Measurements from ENCODE around the gene GGCT. TPM values are rescaled to one million over a fixed set of nuclear protein-coding genes. Genes with fewer than 3 reads are reported as not detected.
"Not testable (repeated sequence)": the region's sequence is repeated elsewhere in the genome, so short reads cannot be mapped to it uniquely, and the experiment has no call there.

Gene GGCT
- total and polyA plus RNA-seq, 4 donors = 16.7 to 64.2 (median 25.9) TPM

DNA sequence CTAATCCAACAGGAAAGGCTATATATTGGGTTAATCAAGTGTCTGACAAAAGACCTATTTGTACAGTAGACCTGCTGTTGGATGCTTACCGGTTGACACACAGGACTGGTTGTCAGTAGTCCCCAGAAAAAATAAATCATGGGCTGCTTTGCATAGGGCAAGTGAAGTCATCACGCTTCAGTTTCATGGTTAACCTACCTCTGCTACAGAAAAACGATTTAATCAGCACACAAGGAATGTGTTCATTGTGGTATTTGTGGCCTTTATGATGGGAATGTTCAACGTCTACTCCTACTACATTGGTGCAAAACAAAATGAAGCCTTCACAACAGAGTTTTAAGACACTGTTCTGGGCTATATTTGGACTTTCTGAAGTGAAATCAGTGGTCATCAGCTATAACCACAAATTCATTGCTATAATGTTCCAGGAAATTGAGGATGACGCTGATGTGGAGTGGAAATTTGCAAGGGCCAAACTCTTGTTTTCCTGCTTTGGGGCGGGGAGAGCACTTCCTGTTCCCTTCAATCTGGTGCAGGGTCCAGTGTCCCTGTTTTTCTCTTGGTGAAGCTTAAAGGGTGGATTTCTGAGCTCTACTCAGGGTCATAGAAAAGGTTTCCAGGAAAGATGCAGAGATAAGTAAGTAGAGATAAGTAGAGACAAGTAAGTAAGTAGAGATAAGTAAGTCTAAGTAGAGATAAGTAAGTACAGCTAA lies 39.3 kb upstream of the GGCT start:
- Histone ChIP-seq H3K36me3 (ENCODE audit: control insufficient read depth in 1 of 2, insufficient read depth in 2 of 2, low read length in 1 of 2) (peaks cover 0 to 2% of the 10 kb centered on the region in 2 donors), H3K4me3 (ENCODE audit: low read length in 2 of 2) (no peak overlapping the region), H3K27me3 (ENCODE audit: control insufficient read depth in 1 of 2, insufficient read depth in 2 of 2, low read length in 1 of 2) (no peaks in the 10 kb centered on the region), H3K9me3 (ENCODE audit: control insufficient read depth, low read length) (no peaks in the 10 kb centered on the region), H3K4me1 (ENCODE audit: control insufficient read depth in 1 of 2, insufficient read depth in 2 of 2, low read length in 2 of 2) (no peaks in the 10 kb centered on the region), H3K27ac (ENCODE audit: low read depth in 1 of 2, low read length in 2 of 2) (no peak overlapping the region)
- intact Hi-C loops (cut with DNase I) = no loop called here
- 69 to 77% methylated on average over 6 of the region's 6 CpGs for WGBS, 2 donors
- DNase-seq = no peak
- ATAC-seq (ENCODE audit: low FRiP score) = no peak

DNA sequence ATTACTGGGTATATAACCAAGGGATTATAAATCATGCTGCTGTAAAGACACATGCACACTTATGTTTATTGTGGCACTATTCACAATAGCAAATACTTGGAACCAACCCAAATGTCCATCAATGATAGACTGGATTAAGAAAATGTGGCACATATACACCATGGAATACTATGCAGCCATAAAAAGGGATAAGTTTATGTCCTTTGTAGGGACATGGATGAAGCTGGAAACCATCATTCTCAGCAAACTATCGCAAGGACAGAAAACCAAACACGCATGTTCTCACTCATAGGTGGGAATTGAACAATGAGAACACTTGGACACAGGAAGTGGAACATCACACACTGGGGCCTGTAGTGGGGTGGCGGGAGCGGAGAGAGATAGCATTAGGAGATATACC lies 38.5 kb upstream of the GGCT start:
- WGBS, 2 donors = 97 to 98% methylated on average over 4 of the region's 4 CpGs
- H3K4me3 ChIP-seq (ENCODE audit: low read length in 2 of 2); intact Hi-C loops (cut with DNase I); H3K9me3 ChIP-seq (ENCODE audit: control insufficient read depth, low read length); ATAC-seq (ENCODE audit: low FRiP score); H3K27me3 ChIP-seq (ENCODE audit: control insufficient read depth in 1 of 2, insufficient read depth in 2 of 2, low read length in 1 of 2); H3K27ac ChIP-seq (ENCODE audit: low read depth in 1 of 2, low read length in 2 of 2); H3K36me3 ChIP-seq (ENCODE audit: control insufficient read depth in 1 of 2, insufficient read depth in 2 of 2, low read length in 1 of 2); DNase-seq; H3K4me1 ChIP-seq (ENCODE audit: control insufficient read depth in 1 of 2, insufficient read depth in 2 of 2, low read length in 2 of 2): not testable (repeated sequence)

DNA sequence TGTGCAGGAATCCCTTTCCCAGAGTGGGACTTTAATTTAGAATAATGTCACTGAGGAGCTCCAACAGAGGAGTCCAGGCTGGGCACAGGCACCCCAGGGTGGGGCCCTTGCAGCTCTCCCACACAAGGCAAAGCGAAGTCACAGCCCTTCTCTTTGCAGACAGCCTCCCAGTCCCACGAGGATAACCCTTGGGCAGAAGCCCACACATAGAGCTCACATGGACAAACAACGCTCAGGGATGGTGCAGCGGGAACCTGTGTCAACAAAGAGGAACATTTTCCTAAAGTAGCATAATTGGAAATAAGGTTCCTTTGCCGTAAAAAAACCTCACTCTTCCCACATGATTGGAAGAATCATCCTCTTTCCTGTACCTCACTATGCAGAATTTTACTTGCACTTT lies 29.3 kb upstream of the GGCT start:
- H3K4me3 ChIP-seq (ENCODE audit: low read length in 2 of 2) = no peak overlapping the region
- no peaks in the 10 kb centered on the region for H3K36me3 ChIP-seq (ENCODE audit: control insufficient read depth in 1 of 2, insufficient read depth in 2 of 2, low read length in 1 of 2)
- ATAC-seq (ENCODE audit: low FRiP score) (no peak), DNase-seq (no peak)
- H3K4me1 ChIP-seq (ENCODE audit: control insufficient read depth in 1 of 2, insufficient read depth in 2 of 2, low read length in 2 of 2) = no peaks in the 10 kb centered on the region
- no peak overlapping the region for H3K27ac ChIP-seq (ENCODE audit: low read depth in 1 of 2, low read length in 2 of 2)
- 77 to 86% methylated on average over 5 of the region's 5 CpGs for WGBS, 2 donors
- H3K9me3 ChIP-seq (ENCODE audit: control insufficient read depth, low read length) = no peaks in the 10 kb centered on the region
- intact Hi-C loops (cut with DNase I) = no loop called here
- H3K27me3 ChIP-seq (ENCODE audit: control insufficient read depth in 1 of 2, insufficient read depth in 2 of 2, low read length in 1 of 2) = no peaks in the 10 kb centered on the region

DNA sequence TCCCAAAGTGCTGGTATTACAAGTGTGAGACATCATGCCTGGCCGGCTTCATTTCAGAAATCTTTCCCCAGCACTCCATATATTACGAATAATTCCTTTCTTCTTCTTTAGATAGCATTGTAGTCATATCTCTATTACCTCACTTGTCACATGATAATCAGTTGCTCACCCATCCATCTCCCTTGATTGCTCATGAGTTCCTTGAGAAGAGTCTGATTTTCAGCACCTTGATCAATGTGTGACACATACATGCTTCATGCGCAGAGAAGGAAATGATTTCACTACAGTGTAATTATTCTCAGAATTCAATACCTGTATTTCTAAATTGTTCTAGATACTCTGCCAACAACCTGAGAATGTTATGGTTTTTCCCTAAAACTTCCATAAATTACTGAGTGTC lies 26.7 kb upstream of the GGCT start:
- Histone ChIP-seq H3K27ac (ENCODE audit: low read depth in 1 of 2, low read length in 2 of 2) (no peak overlapping the region), H3K27me3 (ENCODE audit: control insufficient read depth in 1 of 2, insufficient read depth in 2 of 2, low read length in 1 of 2) (no peaks in the 10 kb centered on the region), H3K36me3 (ENCODE audit: control insufficient read depth in 1 of 2, insufficient read depth in 2 of 2, low read length in 1 of 2) (no peaks in the 10 kb centered on the region), H3K4me1 (ENCODE audit: control insufficient read depth in 1 of 2, insufficient read depth in 2 of 2, low read length in 2 of 2) (no peaks in the 10 kb centered on the region), H3K9me3 (ENCODE audit: control insufficient read depth, low read length) (no peaks in the 10 kb centered on the region), H3K4me3 (ENCODE audit: low read length in 2 of 2) (no peak overlapping the region)
- ATAC-seq (ENCODE audit: low FRiP score) (no peak), DNase-seq (no peak)
- intact Hi-C loops (cut with DNase I) = no loop called here
- WGBS, 2 donors = 96 to 99% methylated on average over 3 of the region's 3 CpGs

DNA sequence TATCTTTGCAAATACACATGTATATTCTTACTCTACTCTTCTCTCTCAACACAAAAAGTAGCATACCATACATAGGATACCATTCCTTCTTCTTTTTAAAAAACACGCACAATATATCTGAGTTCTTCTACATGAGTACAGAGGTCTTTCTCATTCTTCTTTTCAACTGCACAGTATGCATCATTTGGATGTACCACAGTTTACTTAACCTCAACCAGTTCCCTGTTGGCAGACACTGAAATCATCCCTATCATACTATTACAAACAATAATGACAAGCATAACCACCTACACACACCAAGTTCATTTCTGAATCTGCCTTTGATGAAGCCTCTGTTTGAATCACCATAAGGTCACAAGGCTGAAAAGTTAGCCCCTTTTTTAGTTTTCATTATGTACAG lies 25.7 kb upstream of the GGCT start:
- Histone ChIP-seq H3K27ac (ENCODE audit: low read depth in 1 of 2, low read length in 2 of 2) (no peak overlapping the region), H3K36me3 (ENCODE audit: control insufficient read depth in 1 of 2, insufficient read depth in 2 of 2, low read length in 1 of 2) (no peaks in the 10 kb centered on the region), H3K9me3 (ENCODE audit: control insufficient read depth, low read length) (no peaks in the 10 kb centered on the region), H3K4me1 (ENCODE audit: control insufficient read depth in 1 of 2, insufficient read depth in 2 of 2, low read length in 2 of 2) (no peaks in the 10 kb centered on the region), H3K4me3 (ENCODE audit: low read length in 2 of 2) (no peak overlapping the region), H3K27me3 (ENCODE audit: control insufficient read depth in 1 of 2, insufficient read depth in 2 of 2, low read length in 1 of 2) (no peaks in the 10 kb centered on the region)
- no peak for DNase-seq
- WGBS, 2 donors = 98 to 100% methylated on average over 1 of the region's 1 CpG
- intact Hi-C loops (cut with DNase I) = no loop called here
- ATAC-seq (ENCODE audit: low FRiP score) = no peak

DNA sequence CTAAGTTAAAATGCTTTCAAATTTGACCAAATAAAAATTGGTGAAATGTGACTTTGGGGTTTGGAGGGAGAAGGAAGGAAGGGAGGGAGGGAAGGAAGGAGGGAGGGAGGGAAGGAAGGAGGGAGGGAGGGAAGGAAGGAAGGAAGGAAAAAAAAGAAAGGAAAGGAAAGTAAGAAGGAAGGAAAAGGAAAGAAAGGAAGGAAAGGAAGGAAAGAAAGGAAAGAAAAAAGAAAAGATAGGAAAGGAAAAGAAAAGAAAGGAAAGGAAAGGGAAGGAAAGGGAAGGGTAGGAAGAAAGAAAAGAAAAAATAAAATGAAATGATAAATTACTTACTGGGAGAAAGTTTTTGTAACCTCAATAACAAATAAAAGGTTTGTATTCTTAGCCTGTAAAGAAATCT lies 24.1 kb upstream of the GGCT start:
- H3K9me3 ChIP-seq (ENCODE audit: control insufficient read depth, low read length) = no peaks in the 10 kb centered on the region
- H3K36me3 ChIP-seq (ENCODE audit: control insufficient read depth in 1 of 2, insufficient read depth in 2 of 2, low read length in 1 of 2) = no peaks in the 10 kb centered on the region
- H3K4me1 ChIP-seq (ENCODE audit: control insufficient read depth in 1 of 2, insufficient read depth in 2 of 2, low read length in 2 of 2) = no peaks in the 10 kb centered on the region
- no peak overlapping the region for H3K4me3 ChIP-seq (ENCODE audit: low read length in 2 of 2)
- DNase-seq (no peak), ATAC-seq (ENCODE audit: low FRiP score) (no peak)
- intact Hi-C loops (cut with DNase I) = no loop called here
- H3K27ac ChIP-seq (ENCODE audit: low read depth in 1 of 2, low read length in 2 of 2) = no peak overlapping the region
- no peaks in the 10 kb centered on the region for H3K27me3 ChIP-seq (ENCODE audit: control insufficient read depth in 1 of 2, insufficient read depth in 2 of 2, low read length in 1 of 2)

DNA sequence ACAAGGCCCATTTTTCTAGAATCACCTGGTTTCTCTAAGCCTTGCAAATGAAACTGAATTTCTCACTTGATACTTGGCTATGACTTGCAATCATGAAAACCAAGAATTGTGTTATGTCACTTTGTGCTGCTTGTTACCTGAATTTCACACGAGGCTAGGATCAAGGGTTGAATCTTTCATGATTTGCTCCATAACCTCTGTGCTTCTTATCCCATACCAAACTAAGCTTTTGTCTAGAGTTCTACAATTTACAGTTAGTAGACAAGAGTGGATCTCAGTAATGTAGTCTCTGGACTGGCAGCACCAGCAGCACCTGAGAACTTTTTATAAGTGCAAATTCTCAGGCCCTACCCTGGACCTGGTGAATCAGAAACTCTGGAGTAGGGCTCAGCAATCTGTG lies 22.7 kb upstream of the GGCT start:
- not testable (repeated sequence) for ATAC-seq (ENCODE audit: low FRiP score); H3K4me1 ChIP-seq (ENCODE audit: control insufficient read depth in 1 of 2, insufficient read depth in 2 of 2, low read length in 2 of 2)
- WGBS, 2 donors = 82 to 90% methylated on average over 1 of the region's 1 CpG

DNA sequence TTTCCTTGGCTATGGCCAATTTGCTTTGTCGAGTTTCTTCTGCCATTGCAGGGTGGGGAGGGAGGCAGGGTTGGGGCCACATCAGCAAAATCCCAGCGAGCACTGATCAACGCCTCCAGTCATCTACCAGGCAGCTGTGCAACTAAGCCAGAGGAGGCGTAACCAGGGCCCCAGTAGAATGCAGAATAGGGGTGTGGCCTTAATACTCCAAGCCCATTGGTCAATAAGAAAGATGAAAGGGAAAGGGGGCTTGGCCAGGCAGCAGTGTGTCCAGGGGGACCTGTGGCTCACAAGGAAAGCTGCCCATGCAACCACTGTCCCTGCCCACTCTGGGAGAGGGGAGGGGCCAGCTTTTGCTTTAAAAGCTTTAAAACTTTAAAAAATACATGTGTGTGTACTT lies 21.5 kb upstream of the GGCT start:
- WGBS, 2 donors = 90 to 95% methylated on average over 4 of the region's 4 CpGs
- no peaks in the 10 kb centered on the region for H3K27me3 ChIP-seq (ENCODE audit: control insufficient read depth in 1 of 2, insufficient read depth in 2 of 2, low read length in 1 of 2)
- intact Hi-C loops (cut with DNase I) = no loop called here

More for the DNA sequence above, 22.7 kb upstream of the GGCT start:
- DNase-seq; H3K36me3 ChIP-seq (ENCODE audit: control insufficient read depth in 1 of 2, insufficient read depth in 2 of 2, low read length in 1 of 2); H3K4me3 ChIP-seq (ENCODE audit: low read length in 2 of 2); H3K27me3 ChIP-seq (ENCODE audit: control insufficient read depth in 1 of 2, insufficient read depth in 2 of 2, low read length in 1 of 2); H3K27ac ChIP-seq (ENCODE audit: low read depth in 1 of 2, low read length in 2 of 2); H3K9me3 ChIP-seq (ENCODE audit: control insufficient read depth, low read length); intact Hi-C loops (cut with DNase I): not testable (repeated sequence)

DNA sequence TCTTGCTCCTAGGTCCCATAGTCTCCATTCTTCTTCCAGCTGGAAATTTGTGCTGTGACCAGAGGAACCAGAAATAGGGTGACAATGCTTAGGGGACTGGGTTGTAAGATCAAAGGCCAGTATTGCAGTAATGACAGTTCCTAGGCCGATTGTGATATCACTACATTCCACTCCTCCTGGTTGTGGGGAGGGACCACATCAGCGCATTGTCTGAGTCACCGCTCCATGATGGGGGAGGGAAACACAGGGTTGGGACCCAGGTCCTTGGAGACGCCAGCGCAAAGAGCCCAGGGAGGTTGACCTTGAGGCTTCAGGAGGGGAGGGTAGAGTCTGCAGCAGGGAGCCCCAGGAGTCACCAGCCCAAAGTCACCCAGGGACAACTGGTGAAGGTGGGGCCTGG lies 20.8 kb upstream of the GGCT start:
- no peak overlapping the region for H3K27ac ChIP-seq (ENCODE audit: low read depth in 1 of 2, low read length in 2 of 2)
- ATAC-seq (ENCODE audit: low FRiP score) (no peak), DNase-seq (no peak)
- no peaks in the 10 kb centered on the region for H3K36me3 ChIP-seq (ENCODE audit: control insufficient read depth in 1 of 2, insufficient read depth in 2 of 2, low read length in 1 of 2)
- no peaks in the 10 kb centered on the region for H3K9me3 ChIP-seq (ENCODE audit: control insufficient read depth, low read length)
- H3K27me3 ChIP-seq (ENCODE audit: control insufficient read depth in 1 of 2, insufficient read depth in 2 of 2, low read length in 1 of 2) = no peaks in the 10 kb centered on the region
- H3K4me3 ChIP-seq (ENCODE audit: low read length in 2 of 2) = no peak overlapping the region
- H3K4me1 ChIP-seq (ENCODE audit: control insufficient read depth in 1 of 2, insufficient read depth in 2 of 2, low read length in 2 of 2) = no peaks in the 10 kb centered on the region
- intact Hi-C loops (cut with DNase I) = no loop called here
- 92 to 95% methylated on average over 5 of the region's 5 CpGs for WGBS, 2 donors

More for the DNA sequence above, 21.5 kb upstream of the GGCT start:
- H3K4me1 ChIP-seq (ENCODE audit: control insufficient read depth in 1 of 2, insufficient read depth in 2 of 2, low read length in 2 of 2) = no peaks in the 10 kb centered on the region
- DNase-seq = no peak
- H3K4me3 ChIP-seq (ENCODE audit: low read length in 2 of 2) = no peak overlapping the region
- no peak for ATAC-seq (ENCODE audit: low FRiP score)
- H3K36me3 ChIP-seq (ENCODE audit: control insufficient read depth in 1 of 2, insufficient read depth in 2 of 2, low read length in 1 of 2) = no peaks in the 10 kb centered on the region
- H3K27ac ChIP-seq (ENCODE audit: low read depth in 1 of 2, low read length in 2 of 2) = no peak overlapping the region
- H3K9me3 ChIP-seq (ENCODE audit: control insufficient read depth, low read length) = no peaks in the 10 kb centered on the region
